Activated effector memory CD4-positive, alpha-beta T cell treated with anti-CD3 and anti-CD28 coated beads, Interleukin-2, amount 50 U/mL, for 16 hours (primary cell): ENCODE data around the gene PTPN11.

ENCODE experiments used
- DNase-seq: peaks from one replicate; pipeline ENCODE4 v3.0.0-alpha.2; 2020

The PTPN11 gene

GRCh38 chr12:112555621-112556233, 137.0 kb downstream of the PTPN11 start:
- no peak for DNase-seq

DNA sequence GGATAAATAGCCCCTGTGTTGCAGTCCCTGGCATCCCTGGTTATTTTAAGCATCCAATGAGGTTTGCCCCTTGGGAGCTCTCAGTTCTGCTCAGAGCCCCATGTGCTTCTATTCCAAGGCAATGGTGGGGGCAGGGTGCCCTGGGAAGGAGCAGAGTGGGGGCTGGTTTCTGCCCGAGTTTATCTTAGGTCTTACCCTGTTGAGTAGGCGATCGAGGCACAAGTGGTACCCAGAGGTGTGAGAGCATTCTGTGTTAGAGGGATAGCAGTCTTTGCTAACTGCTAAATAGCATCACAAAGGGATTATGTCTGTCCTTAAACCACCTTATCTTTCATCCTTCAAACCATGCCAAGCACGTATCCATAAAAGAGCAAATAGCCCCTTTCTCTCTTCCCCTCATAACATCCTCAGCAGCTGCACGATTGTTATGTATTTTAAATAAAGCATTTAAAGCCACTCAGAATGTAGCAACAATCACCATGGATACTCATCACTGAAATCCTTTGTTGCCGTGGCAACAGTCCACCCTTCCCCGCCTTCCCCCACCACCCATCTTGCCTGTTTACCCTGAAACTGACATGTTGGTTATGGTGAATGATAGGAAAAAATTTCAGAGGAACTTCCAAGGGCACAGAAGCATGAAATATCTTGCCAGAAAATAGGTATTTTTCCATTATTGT, 139.3 kb downstream of the PTPN11 start:
- no peak for DNase-seq
